PFSK-1 (cell line): Measurements from ENCODE around the gene HOXA9.

Experiments
- FOXP2 ChIP-seq: optimal IDR thresholded peaks from 2 replicates; pipeline ENCODE3; 2011; ENCODE audit warnings: borderline replicate concordance, control low read depth, inconsistent platforms; ENCODE audit not compliant: insufficient read depth; ENCODE audit errors: extremely low read length, extremely low read depth
- POLR2AphosphoS5 ChIP-seq: IDR thresholded peaks from 2 replicates; pipeline ENCODE4 v1.6.1; 2012; ENCODE audit warnings: low read depth, mild to moderate bottlenecking, control low read depth, low read length, moderate library complexity
- REST ChIP-seq, 2 experiments: IDR thresholded peaks; 2 replicates each; pipeline versions ENCODE4 v1.6.1 to v1.8.0; 2011 to 2012; ENCODE audit warnings: low read depth in 2 of 2, low read length in 2 of 2, control low read depth in 1 of 2, inconsistent platforms in 1 of 2, mild to moderate bottlenecking in 1 of 2, moderate library complexity in 1 of 2; ENCODE audit not compliant: insufficient read depth in 1 of 2
- SIN3A ChIP-seq: IDR thresholded peaks from 2 replicates; pipeline ENCODE4 v1.6.1; 2012; ENCODE audit warnings: mild to moderate bottlenecking, low read length, moderate library complexity, borderline replicate concordance; ENCODE audit not compliant: insufficient read depth
- TAF1 ChIP-seq: IDR thresholded peaks from 2 replicates; pipeline ENCODE4 v1.6.1; 2012; ENCODE audit warnings: low read length, control low read depth, borderline replicate concordance; ENCODE audit not compliant: insufficient read depth

HOXA9 gene

DNA sequence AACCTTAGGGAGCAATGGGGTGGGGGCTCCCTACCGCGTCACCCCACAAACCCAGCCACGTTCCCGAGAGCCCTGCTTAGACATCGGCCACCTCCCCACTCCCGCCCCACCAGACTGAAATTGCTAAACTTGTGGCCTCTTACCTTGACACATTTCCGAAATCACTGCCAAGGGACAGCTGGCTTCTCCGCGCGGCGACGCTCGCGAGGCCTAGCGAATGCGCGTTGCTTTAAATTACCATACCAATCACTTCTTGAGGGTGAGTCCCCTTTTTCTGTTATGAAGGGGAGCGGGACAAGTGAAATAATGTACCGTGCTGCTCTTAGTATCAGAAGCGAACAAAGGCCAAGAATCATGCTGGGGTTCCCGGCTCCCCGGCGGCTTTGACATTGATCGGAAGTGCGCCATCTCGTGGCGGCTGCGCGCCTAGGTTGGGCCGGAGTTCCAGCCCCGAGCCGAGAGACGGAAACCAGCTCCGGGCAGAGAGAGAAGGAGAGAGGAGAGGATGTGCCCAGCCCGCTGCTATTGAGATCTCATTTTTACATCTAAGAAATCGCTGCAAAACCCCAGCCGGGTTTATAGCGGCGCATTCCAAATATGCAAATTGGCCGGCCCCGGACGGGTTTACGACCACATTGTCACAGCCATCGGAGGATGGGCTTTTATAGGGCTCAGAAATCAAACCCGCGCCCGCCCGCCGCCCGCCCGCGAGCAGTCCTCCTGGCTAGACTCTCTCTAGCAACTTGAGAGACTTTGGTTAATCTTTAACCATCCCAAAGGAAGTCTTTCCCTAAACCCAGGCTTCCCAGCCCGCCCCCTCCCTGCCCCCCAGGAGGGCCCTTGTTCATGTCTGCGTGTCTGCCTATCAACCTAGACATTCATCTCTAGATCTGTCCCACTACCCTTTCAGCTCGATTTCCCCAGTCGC, 14.4 kb upstream of the HOXA9 start:
- TF ChIP-seq SIN3A (no peak), TAF1 (no peak), POLR2AphosphoS5 (no peak), FOXP2 (no peak), REST (IDR thresholded peaks at IDR 0.05; ENCODE audit: insufficient read depth in 1 of 2, low read depth in 2 of 2, low read length in 2 of 2) (no peak)

DNA sequence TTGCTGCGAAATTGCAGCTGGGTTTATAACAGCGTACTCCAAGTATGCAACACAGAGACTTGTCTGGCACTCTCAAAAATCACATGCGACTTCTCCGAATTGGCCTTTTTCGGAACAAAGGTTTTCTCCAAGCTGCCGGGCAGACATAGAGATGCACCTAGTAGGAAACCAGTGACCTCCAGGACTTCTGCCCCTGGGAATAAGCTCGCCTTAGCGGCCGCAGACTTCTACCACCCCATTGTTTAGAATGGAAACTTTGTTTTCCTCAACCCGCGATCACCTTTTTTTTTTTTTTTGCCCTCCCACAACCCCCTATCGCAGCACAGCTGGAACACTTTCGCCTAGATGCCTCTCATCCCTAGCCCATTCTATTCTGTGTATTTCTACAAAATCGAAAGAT, 13.7 kb upstream of the HOXA9 start:
- TF ChIP-seq SIN3A (no peak), FOXP2 (no peak), REST (IDR thresholded peaks at IDR 0.05; ENCODE audit: insufficient read depth in 1 of 2, low read depth in 2 of 2, low read length in 2 of 2) (no peak), TAF1 (no peak), POLR2AphosphoS5 (no peak)

DNA sequence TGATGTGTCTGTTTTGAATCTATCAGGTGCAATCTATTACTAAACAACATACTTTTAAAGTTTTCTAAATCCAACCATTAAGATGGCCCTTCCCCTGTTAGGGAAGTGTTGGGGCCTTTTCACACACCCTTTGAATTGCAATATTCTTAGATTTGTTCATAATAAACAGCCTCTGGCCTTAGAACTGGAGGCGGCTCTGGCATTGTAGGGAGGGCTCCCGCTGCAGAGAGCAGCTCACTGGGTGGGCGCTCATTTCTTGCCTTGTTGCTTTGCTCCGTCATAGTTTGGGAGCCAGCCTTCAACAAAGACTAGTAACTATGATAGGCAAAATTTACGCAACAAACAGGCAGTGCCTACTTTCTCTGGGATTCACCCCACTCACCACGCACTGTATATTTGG, 13.0 kb upstream of the HOXA9 start:
- TF ChIP-seq SIN3A (no peak), REST (IDR thresholded peaks at IDR 0.05; ENCODE audit: insufficient read depth in 1 of 2, low read depth in 2 of 2, low read length in 2 of 2) (no peak), TAF1 (no peak), POLR2AphosphoS5 (no peak), FOXP2 (no peak)

DNA sequence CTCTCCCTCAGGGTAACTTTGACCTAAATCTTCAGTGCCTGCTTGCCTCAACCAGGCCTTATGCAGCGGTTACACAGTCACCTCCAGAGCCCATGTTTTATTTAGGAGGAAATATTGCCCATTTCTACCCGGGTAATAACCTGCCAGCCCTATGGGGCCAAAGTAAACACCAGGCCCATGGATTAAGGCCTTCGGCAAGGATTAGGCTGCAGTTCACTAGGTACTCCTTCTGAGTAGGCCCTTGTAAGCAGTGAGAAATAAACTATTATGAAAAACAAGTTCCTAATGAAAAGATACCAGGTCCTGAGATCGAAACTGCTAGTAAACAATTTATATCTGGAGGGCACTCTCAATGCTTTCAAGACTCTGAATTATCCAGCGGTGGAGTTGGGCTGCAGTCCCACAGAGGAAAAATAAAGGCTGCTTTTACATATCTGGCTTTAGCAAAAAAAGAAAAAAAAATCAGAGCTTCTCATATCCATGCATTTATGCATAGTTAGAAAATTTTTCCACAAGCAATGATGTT, 12.5 kb upstream of the HOXA9 start:
- TF ChIP-seq TAF1 (no peak), SIN3A (no peak), POLR2AphosphoS5 (no peak), REST (IDR thresholded peaks at IDR 0.05; ENCODE audit: insufficient read depth in 1 of 2, low read depth in 2 of 2, low read length in 2 of 2) (no peak), FOXP2 (no peak)
